ENCODE measurements around the gene MLLT3.

The MLLT3 gene

DNA sequence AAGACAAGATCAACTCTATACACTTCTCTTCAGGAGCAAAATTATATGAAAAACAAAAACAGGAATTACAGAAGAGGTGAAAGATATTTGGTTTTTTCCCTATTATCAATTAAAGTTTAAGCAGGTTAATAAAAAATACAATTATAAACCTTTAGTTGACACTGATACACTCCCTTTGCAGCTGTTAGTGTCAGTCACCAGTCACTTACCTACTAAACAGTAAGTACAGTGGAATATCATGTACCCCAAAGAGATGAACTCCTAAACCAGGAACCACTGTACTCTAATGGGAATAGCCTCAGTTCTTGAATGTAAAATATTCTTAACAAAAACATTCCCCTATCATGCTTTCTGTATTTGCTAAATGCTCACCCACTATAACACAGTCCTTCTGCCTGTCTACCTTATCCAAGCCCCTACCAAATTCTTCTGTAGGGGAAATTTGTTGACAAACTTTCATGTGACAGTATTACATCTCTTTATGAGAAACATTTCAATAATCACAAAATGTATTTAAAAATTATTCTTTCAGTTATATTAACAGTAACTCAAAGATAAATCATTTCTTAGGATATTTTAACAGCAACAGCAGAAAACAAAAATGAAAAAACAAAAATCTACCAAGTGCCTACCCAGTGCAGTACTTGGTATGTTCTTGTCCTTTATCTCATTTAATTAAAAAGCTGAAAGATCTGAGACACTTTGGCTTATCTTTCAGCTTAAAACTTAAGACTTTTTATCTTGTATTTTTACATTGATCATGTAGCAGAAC lies 212.8 kb downstream of the MLLT3 start:
- DNase-seq (ENCODE audit: low read depth), result no peak

DNA sequence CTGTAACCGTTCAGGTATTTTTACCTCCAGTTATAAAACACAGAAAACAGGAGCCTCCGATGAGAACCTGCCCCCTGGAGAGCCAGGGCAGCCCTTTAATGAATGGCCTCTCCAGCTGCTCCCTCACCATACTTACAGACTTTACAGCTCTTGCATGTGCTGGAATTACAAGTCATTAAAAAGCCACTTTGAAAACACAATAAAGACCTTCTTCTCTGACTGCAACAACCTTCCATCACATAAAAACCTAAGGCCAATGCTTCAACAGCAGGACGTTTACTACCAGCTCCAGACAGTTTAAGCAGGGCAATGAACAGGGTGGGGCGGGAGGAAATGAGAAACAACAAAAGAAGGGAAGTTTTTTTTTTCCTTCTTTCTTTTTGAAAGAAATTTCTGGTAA lies 213.8 kb downstream of the MLLT3 start:
- no peak for DNase-seq (ENCODE audit: low read depth)

DNA sequence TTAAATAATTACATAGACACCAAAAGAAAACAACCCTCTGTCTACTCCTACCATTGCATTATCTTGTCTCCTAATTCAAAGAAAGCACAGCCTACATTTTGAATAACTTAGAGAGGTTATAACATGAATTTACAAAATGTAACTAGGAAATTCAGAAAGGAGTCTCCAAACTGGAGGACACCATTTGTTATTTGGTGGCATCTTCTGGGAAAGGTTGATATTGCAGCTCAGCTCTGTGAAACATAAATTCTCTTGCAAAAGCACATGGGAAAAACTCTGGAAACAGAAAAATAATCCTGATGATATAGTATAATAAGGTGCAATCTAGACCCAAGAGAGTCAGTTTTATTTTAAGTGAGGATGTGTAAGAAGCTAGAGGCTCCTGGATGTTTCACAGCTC lies 215.3 kb downstream of the MLLT3 start:
- DNase-seq (ENCODE audit: low read depth), result no peak

GRCh38 chr9:20406344-20406743 lies 216.0 kb downstream of the MLLT3 start:
- no peak for DNase-seq (ENCODE audit: low read depth)

DNA sequence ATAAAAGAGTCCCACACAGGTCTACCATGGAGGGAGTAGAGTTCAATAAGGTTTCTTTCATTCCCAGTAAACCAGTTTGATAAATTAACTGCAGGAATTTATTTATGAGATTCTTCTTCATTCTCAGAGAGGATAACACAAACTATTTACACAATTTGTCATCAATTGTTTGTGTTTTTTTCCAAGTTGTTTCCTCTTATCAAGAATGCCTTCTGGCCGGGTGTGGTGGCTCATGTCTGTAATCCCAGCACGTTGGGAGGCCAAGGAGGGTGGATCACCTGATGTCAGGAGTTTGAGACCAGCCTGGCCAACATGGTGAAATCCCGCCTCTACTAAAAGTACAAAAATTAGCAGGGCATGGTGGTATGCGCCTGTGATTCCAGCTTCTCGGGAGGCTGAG lies 216.7 kb downstream of the MLLT3 start:
- DNase-seq (ENCODE audit: low read depth), result no peak

DNA sequence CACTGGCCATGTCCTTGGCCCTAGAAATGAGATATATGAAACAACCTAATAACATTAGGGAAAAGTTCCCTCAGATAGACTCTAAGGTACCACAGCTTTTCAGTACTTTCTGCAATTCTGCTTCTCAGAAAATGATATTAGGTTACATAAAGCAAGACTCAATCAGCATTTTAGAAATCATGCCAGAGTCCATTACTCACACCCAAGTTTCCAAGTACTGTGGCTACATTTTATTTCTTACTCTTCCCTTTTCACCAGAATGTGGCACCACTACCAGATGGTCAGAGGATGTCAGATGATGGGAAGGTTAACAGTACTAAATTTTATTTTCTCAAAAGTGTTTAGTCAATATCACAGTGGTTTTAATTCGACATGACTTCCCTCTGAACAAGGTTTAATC lies 217.2 kb downstream of the MLLT3 start:
- DNase-seq (ENCODE audit: low read depth), result no peak

DNA sequence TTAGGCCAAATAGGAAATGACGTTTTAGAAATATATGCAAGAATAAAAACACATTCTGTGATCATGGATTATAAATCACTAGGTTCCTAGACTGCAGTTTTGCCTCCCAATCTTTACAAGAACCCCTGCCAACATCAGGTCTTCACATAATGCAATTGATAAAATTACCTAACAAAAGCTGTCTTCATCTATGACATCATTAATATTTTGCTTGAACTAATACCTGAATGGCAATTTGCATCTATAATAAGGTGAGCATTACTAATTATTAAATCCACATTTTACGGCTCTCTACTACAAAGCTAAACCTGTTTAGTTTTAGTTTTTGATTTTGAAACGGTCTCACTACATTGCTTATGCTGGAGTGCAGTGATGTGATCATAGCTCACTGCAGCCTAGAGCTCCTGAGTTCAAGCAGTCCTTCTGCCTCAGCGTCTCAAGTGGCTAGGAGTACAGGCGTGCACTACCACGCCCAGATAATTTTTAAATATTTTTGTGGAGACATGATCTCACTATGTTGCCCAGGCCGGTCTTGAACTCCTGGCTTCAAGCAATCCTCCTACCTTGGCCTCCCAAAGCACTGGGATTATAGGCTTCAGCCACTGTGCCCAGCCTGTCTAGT lies 218.0 kb downstream of the MLLT3 start:
- DNase-seq (ENCODE audit: low read depth), result no peak

GRCh38 chr9:20403346-20403745 lies 219.0 kb downstream of the MLLT3 start:
- no peak for DNase-seq (ENCODE audit: low read depth)

DNA sequence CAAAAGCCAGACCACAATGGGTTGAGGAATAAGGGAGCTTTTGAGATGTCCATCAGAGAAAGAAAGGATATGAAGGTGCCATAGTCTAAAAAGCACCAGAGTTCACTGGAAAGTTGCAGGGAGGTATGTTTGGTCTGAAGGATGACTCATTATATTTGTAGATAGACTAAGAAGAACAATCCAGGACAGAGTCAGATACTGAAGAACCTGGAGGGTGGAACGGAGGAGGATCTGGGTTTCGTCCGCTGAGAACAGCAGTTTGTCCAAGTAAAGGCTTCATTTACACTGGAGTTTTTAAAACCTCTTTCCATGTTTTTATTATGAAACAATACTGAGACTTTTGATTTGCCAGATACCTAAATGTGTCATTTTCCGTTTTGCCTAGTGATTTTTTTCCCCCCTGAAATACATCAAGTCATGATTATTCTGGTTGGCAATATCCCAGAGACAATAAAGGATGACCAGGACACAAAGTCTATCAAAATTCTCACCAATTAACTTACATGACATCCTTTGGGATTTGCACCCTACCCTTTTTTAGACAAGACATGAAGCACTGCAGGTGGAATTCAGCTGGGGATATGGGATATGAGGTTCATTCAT lies 219.9 kb downstream of the MLLT3 start:
- DNase-seq (ENCODE audit: low read depth), result no peak

DNA sequence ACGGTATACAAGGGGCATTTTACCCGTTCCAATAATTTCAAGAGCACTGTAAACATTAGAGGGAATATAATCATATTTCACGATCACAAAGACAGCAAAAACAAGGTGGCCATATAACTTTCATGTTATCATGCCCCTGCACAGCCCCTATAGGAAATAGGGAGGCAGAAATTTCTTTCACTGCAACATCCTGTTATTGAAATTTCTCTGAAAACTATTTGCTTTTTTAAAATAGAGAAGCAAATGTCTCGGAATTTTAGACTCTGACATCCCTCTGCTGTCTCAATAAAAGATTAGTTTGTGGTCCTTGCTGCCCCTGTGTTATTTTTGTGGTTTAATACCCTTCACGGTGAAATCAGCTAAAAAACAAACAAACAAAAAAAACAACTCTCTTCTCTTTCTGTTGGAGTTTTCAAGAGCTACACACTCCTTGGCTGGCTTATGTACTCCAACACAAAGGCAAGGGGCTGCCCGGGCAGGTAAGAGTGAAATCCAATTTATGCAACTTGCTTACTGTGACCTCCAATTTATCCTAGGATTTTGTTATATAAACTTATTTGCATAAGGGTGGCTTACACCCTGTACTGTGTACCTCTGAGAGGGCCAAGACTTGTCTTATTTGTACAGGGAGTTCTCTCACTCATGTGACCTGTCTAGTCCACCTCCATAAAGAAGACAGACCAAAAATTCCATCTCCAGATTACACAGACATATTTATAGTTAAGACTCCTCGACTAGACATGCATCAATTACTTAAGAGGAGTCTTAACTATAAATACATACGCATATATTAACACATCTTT lies 223.6 kb downstream of the MLLT3 start:
- DNase-seq (ENCODE audit: low read depth), result no peak

DNA sequence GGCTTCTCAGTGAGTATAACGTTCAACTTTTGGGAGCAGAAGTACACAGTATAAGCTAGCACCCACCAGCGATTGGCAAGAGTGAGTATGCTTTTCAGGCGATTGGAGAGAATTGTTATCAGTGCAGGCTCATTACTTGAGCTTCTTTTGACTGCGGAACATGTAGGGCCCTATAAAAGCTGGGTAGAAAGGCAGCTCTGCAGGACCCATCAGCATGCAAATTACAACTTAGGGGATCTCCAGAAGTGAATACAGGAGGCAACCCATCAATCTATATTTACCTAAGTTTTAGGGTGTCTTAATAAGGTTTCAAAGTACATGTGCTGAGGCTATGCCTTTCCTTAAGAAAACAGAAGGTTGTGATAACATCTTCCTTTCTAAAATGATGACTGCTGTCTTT lies 225.0 kb downstream of the MLLT3 start:
- no peak for DNase-seq (ENCODE audit: low read depth)

GRCh38 chr9:20396509-20396908 lies 225.8 kb downstream of the MLLT3 start:
- no peak for DNase-seq (ENCODE audit: low read depth)

DNA sequence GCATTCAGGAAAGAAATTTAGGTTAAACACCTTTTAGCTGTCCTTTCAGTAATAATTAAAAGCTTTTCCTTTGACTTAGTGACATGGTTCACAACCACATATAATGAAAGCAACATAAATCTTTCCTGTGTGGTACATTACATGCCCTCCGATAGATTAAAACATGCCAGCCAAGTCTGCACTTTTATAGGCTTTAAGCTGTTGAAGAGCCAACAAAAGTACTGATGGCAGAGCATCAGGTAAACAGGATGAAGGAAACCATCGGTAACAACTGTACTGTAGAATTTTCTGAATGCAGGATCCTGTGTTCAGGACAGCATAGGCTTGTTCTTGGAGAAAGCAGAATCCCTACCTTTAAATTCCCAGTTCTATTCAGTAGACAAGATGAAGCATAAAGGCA lies 226.6 kb downstream of the MLLT3 start:
- DNase-seq (ENCODE audit: low read depth), result no peak

DNA sequence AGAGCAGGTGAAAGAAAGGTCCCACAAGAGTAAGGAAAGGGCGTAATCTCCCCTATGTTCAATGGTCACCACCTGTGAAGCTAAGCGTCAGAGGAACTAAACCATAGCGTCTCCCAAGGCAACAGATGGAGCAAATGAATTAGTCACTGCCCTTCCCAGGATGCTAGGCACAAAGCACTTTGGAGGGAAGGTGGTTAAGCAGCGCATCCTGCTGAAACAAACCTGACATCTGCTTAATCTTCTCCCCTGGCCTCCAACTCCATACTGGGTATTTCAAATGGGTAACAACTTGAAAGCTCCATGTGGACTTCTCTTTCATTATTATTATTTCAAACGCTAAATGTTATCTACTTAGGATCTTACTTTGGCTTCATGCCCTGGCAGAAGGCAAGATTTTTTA lies 227.3 kb downstream of the MLLT3 start:
- no peak for DNase-seq (ENCODE audit: low read depth)

DNA sequence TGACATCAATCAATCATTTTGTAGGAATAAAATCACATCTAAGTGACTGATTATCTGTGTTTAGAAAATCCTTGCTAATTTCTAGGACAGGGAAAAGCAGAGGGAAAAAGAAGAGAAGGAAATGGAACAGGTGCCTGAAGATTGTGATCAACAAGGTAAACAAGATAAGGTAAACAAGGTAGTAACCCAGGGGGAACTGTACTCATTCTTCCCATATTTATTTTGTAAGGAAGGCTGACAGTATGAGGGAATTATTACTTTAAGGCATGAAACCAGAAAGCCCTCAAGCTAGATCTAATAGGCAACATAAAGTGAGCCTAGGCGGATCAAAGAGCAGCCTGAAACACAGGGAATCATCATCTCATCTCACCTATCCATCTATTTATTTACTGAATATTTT lies 231.1 kb downstream of the MLLT3 start:
- no peak for DNase-seq (ENCODE audit: low read depth)

DNA sequence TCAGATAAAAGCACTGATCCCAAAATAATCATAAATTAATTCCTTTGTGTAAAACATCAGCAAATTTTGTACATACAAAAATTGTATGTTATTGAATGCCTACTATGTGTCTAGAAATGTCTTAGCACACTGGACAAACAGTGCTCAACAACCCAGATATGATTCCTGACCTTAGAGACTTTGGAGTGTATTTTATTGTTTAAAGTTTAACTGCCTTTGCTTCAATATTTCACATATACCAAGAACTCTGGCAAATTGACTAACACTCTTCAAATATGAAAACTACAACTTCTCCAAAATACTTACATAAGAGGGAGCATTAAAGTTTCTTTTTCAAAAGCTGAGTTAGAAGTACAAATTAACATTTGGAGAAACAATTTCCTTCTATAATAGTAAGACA lies 231.9 kb downstream of the MLLT3 start:
- DNase-seq (ENCODE audit: low read depth), result no peak

DNA sequence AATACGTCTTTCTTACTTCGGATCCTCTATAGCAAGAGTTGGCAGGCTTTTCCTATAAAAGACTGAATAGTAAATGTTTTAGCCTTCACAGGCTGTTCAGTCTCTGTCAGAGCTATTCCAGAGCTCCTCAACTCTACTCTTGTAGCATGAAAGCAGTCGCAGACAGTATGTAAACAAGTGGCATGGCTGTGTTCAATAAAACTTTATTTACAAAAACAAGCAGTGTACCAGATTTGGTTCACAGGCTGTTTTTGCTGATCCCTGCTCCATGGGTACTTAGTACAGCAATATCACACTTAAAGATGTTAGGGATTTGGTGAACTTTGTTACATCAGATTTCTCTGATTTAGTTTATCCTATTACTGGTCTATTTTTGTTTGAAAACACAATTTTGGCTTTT lies 235.2 kb downstream of the MLLT3 start:
- no peak for DNase-seq (ENCODE audit: low read depth)

GRCh38 chr9:20384642-20385041 lies 237.7 kb downstream of the MLLT3 start:
- DNase-seq (ENCODE audit: low read depth), result no peak

DNA sequence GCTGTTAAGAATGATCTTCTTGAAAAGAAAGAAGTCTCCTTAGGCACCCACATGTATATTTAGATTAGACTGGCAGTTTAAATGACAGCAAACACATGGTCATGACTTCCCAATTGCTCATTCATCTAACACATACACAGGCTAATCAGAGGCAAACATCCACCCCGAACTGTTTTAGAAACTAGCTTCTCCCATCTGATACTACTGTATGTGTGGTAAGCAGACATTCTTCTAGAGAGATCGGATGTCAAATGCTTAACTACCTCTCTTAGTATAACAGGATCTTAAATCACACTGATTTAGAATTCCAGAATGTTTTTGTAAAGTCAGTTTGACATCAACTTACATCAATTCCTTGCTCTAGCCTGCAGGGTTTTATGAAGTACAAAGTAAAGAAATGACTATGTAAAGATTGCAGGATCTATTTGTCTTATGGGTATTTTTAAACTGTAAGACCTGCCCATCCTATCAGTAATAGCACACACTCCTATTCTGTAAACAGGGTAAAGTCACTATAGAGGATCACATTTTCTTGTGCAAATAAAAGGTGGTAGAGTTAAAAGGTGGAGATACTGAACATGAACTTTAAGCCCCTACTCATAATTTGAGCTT lies 239.7 kb downstream of the MLLT3 start:
- no peak for DNase-seq (ENCODE audit: low read depth)

DNA sequence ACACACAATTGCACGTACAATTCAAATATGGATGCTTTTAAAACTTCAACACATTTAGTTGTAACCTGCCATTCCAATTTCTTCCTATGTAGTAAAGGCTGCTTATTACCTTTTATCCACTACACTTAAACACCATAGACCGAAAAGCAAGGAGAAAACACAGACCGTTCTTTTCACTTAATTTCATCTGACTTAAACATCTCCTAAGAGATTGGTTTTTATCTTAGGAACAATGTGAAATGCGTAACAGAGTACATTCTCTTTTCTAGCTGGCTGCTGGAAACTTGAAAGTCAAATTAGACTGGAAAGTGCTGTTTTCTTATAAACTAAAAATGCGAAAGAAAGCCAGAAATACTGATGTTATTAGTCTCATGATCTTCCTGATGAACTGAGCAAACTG lies 241.8 kb downstream of the MLLT3 start:
- no peak for DNase-seq (ENCODE audit: low read depth)

GRCh38 chr9:20379804-20380225 lies 242.5 kb downstream of the MLLT3 start:
- DNase-seq (ENCODE audit: low read depth), result no peak

GRCh38 chr9:20378851-20379250 lies 243.4 kb downstream of the MLLT3 start:
- DNase-seq (ENCODE audit: low read depth), result no peak
